HG03196 (cell line): ENCODE measurements around the gene LST1.
A peak's percentile ranks its signal among the peaks of the same experiment; 100 is the strongest.

Experiments used
- ATAC-seq: cut with Tn5 transposase; IDR thresholded peaks from one replicate; pipeline ENCODE4 v1.9.1; 2021; ENCODE audit not compliant: unreplicated experiment

The LST1 gene

GRCh38 chr6:31619805-31620585 lies 33.9 kb downstream of the LST1 start:
- peak; percentile 80 for ATAC-seq

GRCh38 chr6:31620586-31621319 lies 34.7 kb downstream of the LST1 start, which contains the start of gene PRRC2A:
Gene PRRC2A (plus strand): TSS chr6:31620715. CDS start chr6:31622790, 2,075 bp downstream.
- peak; percentile 47 for ATAC-seq

GRCh38 chr6:31621320-31621939 lies 35.4 kb downstream of the LST1 start:
- no peak for ATAC-seq

- ATAC-seq: no peak
These were observed 35.9 kb downstream of the LST1 start for GRCh38 chr6:31621991-31622390.

- no peak for ATAC-seq
These were observed 36.6 kb downstream of the LST1 start for GRCh38 chr6:31622684-31623091.

- ATAC-seq: no peak
These were observed 38.0 kb downstream of the LST1 start for GRCh38 chr6:31624070-31624469.

- ATAC-seq: no peak
These were observed 40.9 kb downstream of the LST1 start for GRCh38 chr6:31626952-31627351.

- no peak for ATAC-seq
These were observed 41.7 kb downstream of the LST1 start for GRCh38 chr6:31627690-31628287.

- no peak for ATAC-seq
These were observed 42.9 kb downstream of the LST1 start for GRCh38 chr6:31629014-31629413.

- ATAC-seq: no peak
These were observed 44.3 kb downstream of the LST1 start for GRCh38 chr6:31630177-31630934.

- ATAC-seq: no peak
These were observed 45.1 kb downstream of the LST1 start for GRCh38 chr6:31631209-31631608.

GRCh38 chr6:31631681-31632278 lies 45.7 kb downstream of the LST1 start:
- ATAC-seq: no peak

GRCh38 chr6:31632279-31632946 lies 46.3 kb downstream of the LST1 start:
- no peak for ATAC-seq

GRCh38 chr6:31633447-31633846 lies 47.4 kb downstream of the LST1 start:
- ATAC-seq: no peak

- ATAC-seq: no peak
These were observed 48.1 kb downstream of the LST1 start for GRCh38 chr6:31634131-31634530.

- ATAC-seq: no peak
These were observed 49.0 kb downstream of the LST1 start for GRCh38 chr6:31634969-31635575.

GRCh38 chr6:31636698-31637596 lies 50.9 kb downstream of the LST1 start:
- no peak for ATAC-seq
